Osteocyte (in vitro differentiated cells): ENCODE results near the gene CAV3. TPM values are rescaled to one million over a fixed set of nuclear protein-coding genes. Genes with fewer than 3 reads are reported as not detected.
A peak's percentile ranks its signal among the peaks of the same experiment; 100 is the strongest.

Experiments used
- DNase-seq: peaks from one replicate; pipeline ENCODE4 v3.0.0; 2021; ENCODE audit warnings: mixed read lengths; ENCODE audit not compliant: unreplicated experiment; ENCODE audit errors: extremely low spot score
- H3K27ac Mint-ChIP-seq: one replicate; pipeline ENCODE4 v1.8.0; 2021; ENCODE audit warnings: mild to moderate bottlenecking, mixed read lengths; ENCODE audit not compliant: unreplicated experiment
- H3K27me3 Mint-ChIP-seq: one replicate; pipeline ENCODE4 v1.8.0; 2021; ENCODE audit warnings: mixed read lengths; ENCODE audit not compliant: unreplicated experiment
- H3K36me3 Mint-ChIP-seq: one replicate; pipeline ENCODE4 v1.8.0; 2021; ENCODE audit warnings: mixed read lengths; ENCODE audit not compliant: unreplicated experiment
- H3K4me1 Mint-ChIP-seq: one replicate; pipeline ENCODE4 v1.8.0; 2021; ENCODE audit warnings: mixed read lengths; ENCODE audit not compliant: unreplicated experiment
- H3K4me3 Mint-ChIP-seq: one replicate; pipeline ENCODE4 v1.8.0; 2021; ENCODE audit warnings: mild to moderate bottlenecking, moderate library complexity, mixed read lengths; ENCODE audit not compliant: unreplicated experiment
- H3K9me3 Mint-ChIP-seq: one replicate; pipeline ENCODE4 v1.8.0; 2021; ENCODE audit warnings: mixed read lengths; ENCODE audit not compliant: unreplicated experiment
- total RNA-seq: library from RNA; stranded (reverse); gene quantifications from 2 replicates; pipeline ENCODE4 v1.2.1, GENCODE V29; 2021
- TF ChIP-seq, protein P1 (sequence below): fragments of 200-600 bp; sonication (generic); IDR thresholded peaks from 2 replicates; pipeline ENCODE4 v1.5.0; 2021; ENCODE audit warnings: antibody characterized with exemption, mild to moderate bottlenecking, moderate library complexity

Gene CAV3
- total RNA-seq, 1 donor from 2014 or later: not detected

DNA sequence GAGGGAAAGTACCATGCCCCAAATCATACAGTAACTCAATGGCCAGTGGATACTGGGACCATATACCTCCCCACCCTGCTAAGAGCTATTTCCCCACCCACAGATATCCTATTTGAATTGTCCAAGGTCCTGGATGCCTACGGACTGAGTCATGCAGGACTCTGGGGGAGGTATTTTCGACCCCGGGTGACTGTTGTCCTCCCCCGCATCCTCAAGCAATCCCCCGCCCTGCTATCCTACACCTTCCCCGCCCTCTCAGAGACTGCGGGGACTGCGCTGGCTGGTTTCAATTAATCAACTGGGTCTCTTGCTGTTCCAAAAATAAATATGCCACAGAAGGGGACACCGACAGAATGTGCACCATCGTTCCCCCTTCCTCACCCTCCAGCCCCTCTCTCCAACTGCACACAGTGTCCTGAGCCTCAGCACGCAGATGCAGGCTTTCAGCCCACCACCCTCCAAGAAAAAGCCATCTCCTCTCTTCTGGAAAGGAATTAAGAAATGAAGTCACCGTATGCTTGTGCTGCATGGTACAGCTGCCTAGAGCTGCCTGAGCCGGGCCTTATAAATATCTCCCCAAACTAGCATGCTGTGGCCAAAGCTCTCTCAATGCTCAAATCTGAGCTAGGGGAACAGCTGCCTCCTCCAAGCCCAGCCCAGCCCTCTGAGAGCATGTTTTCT is 8.1 kb downstream of the CAV3 start:
- peaks cover 38% of the 10 kb centered on the region for H3K4me1 Mint-ChIP-seq
- H3K9me3 Mint-ChIP-seq: no peaks in the 10 kb centered on the region
- H3K27ac Mint-ChIP-seq: peak overlapping the region; percentile 79
- peak overlapping the region; percentile 64 for H3K4me3 Mint-ChIP-seq
- no peaks in the 10 kb centered on the region for H3K27me3 Mint-ChIP-seq
- no peaks in the 10 kb centered on the region for H3K36me3 Mint-ChIP-seq
- DNase-seq: no peak
- TF ChIP-seq, protein P1, sequence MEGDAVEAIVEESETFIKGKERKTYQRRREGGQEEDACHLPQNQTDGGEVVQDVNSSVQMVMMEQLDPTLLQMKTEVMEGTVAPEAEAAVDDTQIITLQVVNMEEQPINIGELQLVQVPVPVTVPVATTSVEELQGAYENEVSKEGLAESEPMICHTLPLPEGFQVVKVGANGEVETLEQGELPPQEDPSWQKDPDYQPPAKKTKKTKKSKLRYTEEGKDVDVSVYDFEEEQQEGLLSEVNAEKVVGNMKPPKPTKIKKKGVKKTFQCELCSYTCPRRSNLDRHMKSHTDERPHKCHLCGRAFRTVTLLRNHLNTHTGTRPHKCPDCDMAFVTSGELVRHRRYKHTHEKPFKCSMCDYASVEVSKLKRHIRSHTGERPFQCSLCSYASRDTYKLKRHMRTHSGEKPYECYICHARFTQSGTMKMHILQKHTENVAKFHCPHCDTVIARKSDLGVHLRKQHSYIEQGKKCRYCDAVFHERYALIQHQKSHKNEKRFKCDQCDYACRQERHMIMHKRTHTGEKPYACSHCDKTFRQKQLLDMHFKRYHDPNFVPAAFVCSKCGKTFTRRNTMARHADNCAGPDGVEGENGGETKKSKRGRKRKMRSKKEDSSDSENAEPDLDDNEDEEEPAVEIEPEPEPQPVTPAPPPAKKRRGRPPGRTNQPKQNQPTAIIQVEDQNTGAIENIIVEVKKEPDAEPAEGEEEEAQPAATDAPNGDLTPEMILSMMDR: no peak

DNA sequence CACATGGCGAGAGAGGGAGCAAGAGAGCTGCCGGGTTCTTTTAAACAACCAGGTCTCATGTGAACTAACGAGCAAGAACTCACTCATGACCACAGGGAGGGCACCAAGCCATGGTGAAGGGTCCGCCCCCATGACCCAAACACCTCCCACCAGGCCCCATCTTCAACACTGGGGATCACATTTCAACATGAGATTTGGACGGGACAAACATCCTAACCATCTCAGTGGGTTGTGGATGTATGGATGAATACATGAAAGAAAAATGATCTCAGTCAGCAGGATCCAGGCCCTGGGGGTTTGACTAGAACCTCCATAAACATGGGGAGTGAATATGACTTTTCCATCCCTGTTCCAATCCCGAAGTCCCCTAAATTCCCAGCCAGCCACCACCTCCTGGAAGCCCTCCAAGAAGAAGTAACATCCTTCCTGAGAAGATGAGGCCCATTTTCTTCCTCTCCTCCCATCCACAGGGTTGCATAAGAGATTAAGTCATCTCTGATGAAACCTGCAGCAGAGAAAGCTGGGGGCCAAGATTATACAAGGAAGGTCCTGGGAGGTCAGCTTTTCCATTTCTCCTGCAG is 9.5 kb downstream of the CAV3 start:
- H3K27ac Mint-ChIP-seq: no peak overlapping the region

DNA sequence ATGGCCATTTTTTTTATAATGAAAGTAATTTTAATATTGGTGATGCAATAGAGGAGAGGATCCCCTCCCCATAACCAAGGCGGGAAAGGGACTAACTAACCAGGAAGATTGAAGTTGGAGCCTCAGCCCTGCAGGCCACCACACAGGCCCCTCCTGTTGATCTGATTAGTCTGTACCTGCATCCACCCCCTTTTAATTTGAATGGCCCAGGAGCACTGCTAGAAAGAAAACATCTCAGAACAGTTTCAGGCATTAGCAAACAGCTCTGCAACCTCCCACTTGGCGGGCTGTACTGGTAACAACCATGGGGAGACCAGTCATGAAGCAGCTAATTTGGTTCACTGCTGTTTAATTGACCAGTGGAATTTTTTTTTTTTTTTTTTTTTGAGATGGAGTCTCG is 10.3 kb downstream of the CAV3 start:
- H3K27ac Mint-ChIP-seq: no peak overlapping the region
- TF ChIP-seq, protein P1: no peak
- no peaks in the 10 kb centered on the region for H3K36me3 Mint-ChIP-seq
- H3K9me3 Mint-ChIP-seq: no peaks in the 10 kb centered on the region
- H3K4me3 Mint-ChIP-seq: no peak overlapping the region
- H3K4me1 Mint-ChIP-seq: peaks cover 38% of the 10 kb centered on the region
- DNase-seq: no peak
- H3K27me3 Mint-ChIP-seq: no peaks in the 10 kb centered on the region

More for the DNA sequence above, 9.5 kb downstream of the CAV3 start:
- Mint-ChIP-seq H3K9me3 (no peaks in the 10 kb centered on the region), H3K4me1 (peaks cover 38% of the 10 kb centered on the region), H3K27me3 (no peaks in the 10 kb centered on the region), H3K36me3 (no peaks in the 10 kb centered on the region), H3K4me3 (no peak overlapping the region)
- TF ChIP-seq, protein P1: no peak
- no peak for DNase-seq

DNA sequence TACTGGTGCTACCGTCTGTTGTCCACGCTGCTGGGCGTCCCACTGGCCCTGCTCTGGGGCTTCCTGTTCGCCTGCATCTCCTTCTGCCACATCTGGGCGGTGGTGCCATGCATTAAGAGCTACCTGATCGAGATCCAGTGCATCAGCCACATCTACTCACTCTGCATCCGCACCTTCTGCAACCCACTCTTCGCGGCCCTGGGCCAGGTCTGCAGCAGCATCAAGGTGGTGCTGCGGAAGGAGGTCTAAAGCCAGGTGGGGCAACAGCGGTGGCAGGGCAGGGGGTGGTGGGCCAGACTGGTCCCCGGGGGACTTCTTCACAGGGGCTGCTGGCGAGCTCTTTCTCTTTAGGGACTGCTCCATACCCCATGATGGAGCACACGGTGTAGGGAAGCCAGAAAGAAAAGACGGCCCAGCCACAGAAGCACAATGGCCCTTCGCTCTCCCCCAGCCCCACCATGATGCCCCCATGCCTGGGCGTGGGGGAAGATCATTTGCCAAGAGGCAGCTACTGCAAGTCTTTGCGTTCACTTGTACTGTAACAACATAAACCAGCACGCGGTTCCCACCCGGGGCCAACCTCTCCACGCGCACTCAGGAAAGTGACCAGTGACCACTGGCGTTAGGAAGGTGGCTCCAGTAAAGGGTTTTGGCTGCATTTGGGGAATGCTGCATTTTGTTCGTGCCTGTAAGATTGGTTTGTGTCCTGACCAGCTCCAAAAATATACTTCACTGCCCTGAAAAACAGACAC is 12.2 kb downstream of the CAV3 start:
- H3K27ac Mint-ChIP-seq: no peak overlapping the region
- H3K4me3 Mint-ChIP-seq: no peak overlapping the region
- H3K9me3 Mint-ChIP-seq: no peaks in the 10 kb centered on the region
- H3K27me3 Mint-ChIP-seq: no peaks in the 10 kb centered on the region
- TF ChIP-seq, protein P1: no peak
- no peaks in the 10 kb centered on the region for H3K36me3 Mint-ChIP-seq
- peaks cover 30% of the 10 kb centered on the region for H3K4me1 Mint-ChIP-seq
- no peak for DNase-seq

DNA sequence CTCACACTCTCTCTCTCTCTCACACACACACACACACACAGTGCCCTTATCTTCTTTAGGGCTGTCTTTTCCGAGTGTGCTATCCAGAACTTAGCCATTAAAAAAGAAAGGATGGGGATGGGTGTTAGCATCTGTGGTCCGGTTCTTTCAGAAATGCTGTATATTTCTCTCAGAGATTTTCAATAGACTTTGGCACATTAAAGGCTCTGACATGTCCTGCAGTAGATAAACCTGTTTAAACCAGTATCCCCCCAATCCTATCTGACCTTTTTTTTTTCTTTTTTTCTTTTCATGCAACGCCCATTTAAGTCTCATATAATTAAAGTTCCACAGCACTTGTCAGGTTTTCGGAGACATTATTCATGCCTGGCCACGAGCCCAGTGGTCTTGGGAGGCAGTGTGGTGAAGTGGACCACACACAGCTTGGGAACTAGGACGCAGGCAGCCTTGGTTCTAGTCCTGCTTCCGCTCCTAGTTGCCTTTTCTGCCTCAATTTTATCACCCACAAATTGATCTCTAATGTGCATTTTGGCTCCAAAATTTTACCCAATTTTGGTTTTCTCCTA is 13.3 kb downstream of the CAV3 start:
- H3K27me3 Mint-ChIP-seq: no peaks in the 10 kb centered on the region
- no peak overlapping the region for H3K27ac Mint-ChIP-seq
- no peak overlapping the region for H3K4me3 Mint-ChIP-seq
- TF ChIP-seq, protein P1: no peak
- peaks cover 19% of the 10 kb centered on the region for H3K4me1 Mint-ChIP-seq
- no peaks in the 10 kb centered on the region for H3K9me3 Mint-ChIP-seq
- DNase-seq: no peak
- peaks cover 3% of the 10 kb centered on the region for H3K36me3 Mint-ChIP-seq
